ENCODE results near the gene PCDHGC3. TPM values are rescaled to one million over a fixed set of nuclear protein-coding genes. Genes with fewer than 3 reads are reported as not detected.

PCDHGC3 gene
- total RNA-seq, 1 experiment from 2014 or later: 61.3 TPM

- H3K27me3 ChIP-seq (ENCODE audit: low read length): no peaks in the 10 kb centered on the region
- H3K9ac ChIP-seq (ENCODE audit: low read length): no peak within 1 kb of the TSS
- no peak within 1 kb of the TSS for H3K4me2 ChIP-seq (ENCODE audit: low read depth, low read length, poor library complexity, severe bottlenecking)
- peaks cover 5% of the 10 kb centered on the region for H4K20me1 ChIP-seq (ENCODE audit: insufficient read depth, low read depth, low read length)
- no peaks in the 10 kb centered on the region for H3K9me2 ChIP-seq (replicated peaks; ENCODE audit: insufficient read depth, low read length)
- no peak within 1 kb of the TSS for H3K4me3 ChIP-seq (ENCODE audit: low read length)
- peaks cover 95% of the 10 kb centered on the region for H3K79me2 ChIP-seq (ENCODE audit: low read length)
- H2AFZ ChIP-seq (ENCODE audit: low read length): no peak within 1 kb of the TSS
- H3K4me1 ChIP-seq (ENCODE audit: low read length): peaks cover 8% of the 10 kb centered on the region
- DNase-seq: no peak
- peaks cover 20% of the 10 kb centered on the region for H3K36me3 ChIP-seq (ENCODE audit: insufficient read depth, low read length)
- no peaks in the 10 kb centered on the region for H3K9me3 ChIP-seq (ENCODE audit: low read length)
- no peak within 1 kb of the TSS for H3K27ac ChIP-seq (ENCODE audit: low read length)
Observed at GRCh38 chr5:141488591-141489561, 13.1 kb downstream of the PCDHGC3 start, which contains the start of gene PCDHGC5. TSS of gene PCDHGC5 (plus strand) at chr5:141489081. CDS start at chr5:141489241, 160 bp downstream.

GRCh38 chr5:141489841-141490240 lies 14.1 kb downstream of the PCDHGC3 start:
- Histone ChIP-seq H3K9me3 (ENCODE audit: low read length) (no peaks in the 10 kb centered on the region), H3K27me3 (ENCODE audit: low read length) (no peaks in the 10 kb centered on the region), H3K27ac (ENCODE audit: low read length) (no peak overlapping the region), H3K4me2 (ENCODE audit: low read depth, low read length, poor library complexity, severe bottlenecking) (no peak overlapping the region), H3K36me3 (ENCODE audit: insufficient read depth, low read length) (peaks cover 20% of the 10 kb centered on the region), H2AFZ (ENCODE audit: low read length) (no peak overlapping the region), H3K9ac (ENCODE audit: low read length) (no peak overlapping the region), H3K4me1 (ENCODE audit: low read length) (peaks cover 8% of the 10 kb centered on the region), H3K79me2 (ENCODE audit: low read length) (peaks cover 91% of the 10 kb centered on the region), H3K4me3 (ENCODE audit: low read length) (no peak overlapping the region), H4K20me1 (ENCODE audit: insufficient read depth, low read depth, low read length) (no peaks in the 10 kb centered on the region; the same call in 1 of the 2 replicates), H3K9me2 (replicated peaks; ENCODE audit: insufficient read depth, low read length) (no peaks in the 10 kb centered on the region)
- DNase-seq: no peak

GRCh38 chr5:141490271-141490670 lies 14.5 kb downstream of the PCDHGC3 start:
- Histone ChIP-seq H3K4me2 (ENCODE audit: low read depth, low read length, poor library complexity, severe bottlenecking) (no peak overlapping the region), H2AFZ (ENCODE audit: low read length) (no peak overlapping the region), H3K27ac (ENCODE audit: low read length) (no peak overlapping the region), H3K9ac (ENCODE audit: low read length) (no peak overlapping the region), H3K4me1 (ENCODE audit: low read length) (peaks cover 8% of the 10 kb centered on the region), H3K9me3 (ENCODE audit: low read length) (no peaks in the 10 kb centered on the region), H3K79me2 (ENCODE audit: low read length) (peaks cover 91% of the 10 kb centered on the region), H3K4me3 (ENCODE audit: low read length) (no peak overlapping the region), H3K36me3 (ENCODE audit: insufficient read depth, low read length) (peaks cover 20% of the 10 kb centered on the region), H4K20me1 (ENCODE audit: insufficient read depth, low read depth, low read length) (no peaks in the 10 kb centered on the region; the same call in 1 of the 2 replicates), H3K9me2 (replicated peaks; ENCODE audit: insufficient read depth, low read length) (no peaks in the 10 kb centered on the region), H3K27me3 (ENCODE audit: low read length) (no peaks in the 10 kb centered on the region)
- no peak for DNase-seq

GRCh38 chr5:141490771-141491170 lies 15.0 kb downstream of the PCDHGC3 start:
- no peaks in the 10 kb centered on the region for H3K27me3 ChIP-seq (ENCODE audit: low read length)

GRCh38 chr5:141491323-141492167 lies 15.8 kb downstream of the PCDHGC3 start:
- H3K4me1 ChIP-seq (ENCODE audit: low read length): peaks cover 8% of the 10 kb centered on the region
- no peaks in the 10 kb centered on the region; the same call in 1 of the 2 replicates for H4K20me1 ChIP-seq (ENCODE audit: insufficient read depth, low read depth, low read length)
- no peaks in the 10 kb centered on the region for H3K9me2 ChIP-seq (replicated peaks; ENCODE audit: insufficient read depth, low read length)
- H3K4me2 ChIP-seq (ENCODE audit: low read depth, low read length, poor library complexity, severe bottlenecking): no peak overlapping the region
- no peak overlapping the region for H3K9ac ChIP-seq (ENCODE audit: low read length)
- no peak for DNase-seq
- H3K27ac ChIP-seq (ENCODE audit: low read length): no peak overlapping the region
- H3K79me2 ChIP-seq (ENCODE audit: low read length): peaks cover 88% of the 10 kb centered on the region
- H3K9me3 ChIP-seq (ENCODE audit: low read length): no peaks in the 10 kb centered on the region
- H2AFZ ChIP-seq (ENCODE audit: low read length): no peak overlapping the region
- H3K4me3 ChIP-seq (ENCODE audit: low read length): no peak overlapping the region
- H3K27me3 ChIP-seq (ENCODE audit: low read length): no peaks in the 10 kb centered on the region
- peaks cover 20% of the 10 kb centered on the region for H3K36me3 ChIP-seq (ENCODE audit: insufficient read depth, low read length)

More at GRCh38 chr5:141490771-141491170, 15.0 kb downstream of the PCDHGC3 start:
- Histone ChIP-seq H3K9ac (ENCODE audit: low read length) (no peak overlapping the region), H3K27ac (ENCODE audit: low read length) (no peak overlapping the region), H3K9me2 (replicated peaks; ENCODE audit: insufficient read depth, low read length) (no peaks in the 10 kb centered on the region), H3K4me3 (ENCODE audit: low read length) (no peak overlapping the region), H4K20me1 (ENCODE audit: insufficient read depth, low read depth, low read length) (no peaks in the 10 kb centered on the region; the same call in 1 of the 2 replicates), H3K4me1 (ENCODE audit: low read length) (peaks cover 8% of the 10 kb centered on the region), H3K36me3 (ENCODE audit: insufficient read depth, low read length) (peaks cover 20% of the 10 kb centered on the region), H3K4me2 (ENCODE audit: low read depth, low read length, poor library complexity, severe bottlenecking) (no peak overlapping the region), H3K79me2 (ENCODE audit: low read length) (peaks cover 90% of the 10 kb centered on the region), H2AFZ (ENCODE audit: low read length) (no peak overlapping the region), H3K9me3 (ENCODE audit: low read length) (no peaks in the 10 kb centered on the region)
- DNase-seq: no peak

- Histone ChIP-seq H2AFZ (ENCODE audit: low read length) (no peak overlapping the region), H3K9ac (ENCODE audit: low read length) (no peak overlapping the region), H4K20me1 (ENCODE audit: insufficient read depth, low read depth, low read length) (no peaks in the 10 kb centered on the region; the same call in 1 of the 2 replicates), H3K9me3 (ENCODE audit: low read length) (no peaks in the 10 kb centered on the region), H3K27me3 (ENCODE audit: low read length) (no peaks in the 10 kb centered on the region), H3K4me2 (ENCODE audit: low read depth, low read length, poor library complexity, severe bottlenecking) (no peak overlapping the region), H3K27ac (ENCODE audit: low read length) (peak overlapping the region; percentile 9; the same call in 1 of the 2 replicates), H3K4me1 (ENCODE audit: low read length) (peaks cover 8% of the 10 kb centered on the region), H3K9me2 (replicated peaks; ENCODE audit: insufficient read depth, low read length) (no peaks in the 10 kb centered on the region), H3K79me2 (ENCODE audit: low read length) (peaks cover 81% of the 10 kb centered on the region), H3K36me3 (ENCODE audit: insufficient read depth, low read length) (peaks cover 13% of the 10 kb centered on the region; the same call in 1 of the 2 replicates), H3K4me3 (ENCODE audit: low read length) (no peak overlapping the region)
- DNase-seq: no peak
Observed at GRCh38 chr5:141492168-141492885, 16.6 kb downstream of the PCDHGC3 start.

- no peak overlapping the region for H3K4me2 ChIP-seq (ENCODE audit: low read depth, low read length, poor library complexity, severe bottlenecking)
- no peak for DNase-seq
- peaks cover 8% of the 10 kb centered on the region for H3K4me1 ChIP-seq (ENCODE audit: low read length)
- no peaks in the 10 kb centered on the region for H3K27me3 ChIP-seq (ENCODE audit: low read length)
- no peak overlapping the region for H3K9ac ChIP-seq (ENCODE audit: low read length)
- H4K20me1 ChIP-seq (ENCODE audit: insufficient read depth, low read depth, low read length): no peaks in the 10 kb centered on the region
- H3K9me3 ChIP-seq (ENCODE audit: low read length): no peaks in the 10 kb centered on the region
- no peaks in the 10 kb centered on the region for H3K9me2 ChIP-seq (replicated peaks; ENCODE audit: insufficient read depth, low read length)
- no peak overlapping the region for H2AFZ ChIP-seq (ENCODE audit: low read length)
- H3K27ac ChIP-seq (ENCODE audit: low read length): peak overlapping the region; percentile 9; the same call in 1 of the 2 replicates
- H3K4me3 ChIP-seq (ENCODE audit: low read length): no peak overlapping the region
- H3K36me3 ChIP-seq (ENCODE audit: insufficient read depth, low read length): peaks cover 9% of the 10 kb centered on the region; the same call in 1 of the 2 replicates
- peaks cover 73% of the 10 kb centered on the region for H3K79me2 ChIP-seq (ENCODE audit: low read length)
Observed at GRCh38 chr5:141493500-141494422, 18.0 kb downstream of the PCDHGC3 start.
